OCI-LY1 (cell line): ENCODE results near the gene BCCIP.

Source experiments
- H2AFZ ChIP-seq: fragments of 200-600 bp; sonication (generic), shearing (Covaris generic); 2 replicates; pipeline ENCODE4 v1.6.0; 2014; ENCODE audit warnings: antibody characterized with exemption, mild to moderate bottlenecking, low read length
- H3F3A ChIP-seq: fragments of 200-600 bp; sonication (generic), shearing (Covaris generic); 2 replicates; pipeline ENCODE4 v1.6.0; 2014; ENCODE audit warnings: mild to moderate bottlenecking, antibody characterized with exemption, low read length, moderate library complexity; ENCODE audit not compliant: insufficient read depth
- H3K27ac ChIP-seq: fragments of 200-600 bp; sonication (generic); 2 replicates; pipeline ENCODE4 v1.5.1; 2014; ENCODE audit warnings: low read length, mixed run types, mild to moderate bottlenecking, low read depth; ENCODE audit not compliant: poor library complexity, severe bottlenecking
- H3K27me3 ChIP-seq: fragments of 200-600 bp; sonication (generic); 2 replicates; pipeline ENCODE4 v1.6.0; 2014; ENCODE audit warnings: antibody characterized with exemption, mild to moderate bottlenecking, low read length, moderate library complexity; ENCODE audit not compliant: insufficient read depth
- H3K36me3 ChIP-seq: fragments of 200-600 bp; sonication (generic); 2 replicates; pipeline ENCODE4 v1.6.1; 2014; ENCODE audit warnings: mild to moderate bottlenecking, antibody characterized with exemption, low read length, moderate library complexity, mixed read lengths; ENCODE audit not compliant: insufficient read depth
- H3K4me1 ChIP-seq: fragments of 200-600 bp; sonication (generic); 2 replicates; pipeline ENCODE4 v1.5.1; 2014; ENCODE audit warnings: mild to moderate bottlenecking, low read length, moderate library complexity; ENCODE audit not compliant: insufficient read depth, severe bottlenecking
- H3K4me2 ChIP-seq: fragments of 200-600 bp; sonication (generic), shearing (Covaris generic); 2 replicates; pipeline ENCODE4 v1.6.1; 2014; ENCODE audit warnings: low read length
- H3K4me3 ChIP-seq: fragments of 200-600 bp; sonication (generic); 2 replicates; pipeline ENCODE4 v1.5.1; 2014; ENCODE audit warnings: low read length, low read depth, mild to moderate bottlenecking, mixed read lengths; ENCODE audit not compliant: poor library complexity, severe bottlenecking
- H3K79me2 ChIP-seq: fragments of 200-600 bp; shearing (Covaris generic); 2 replicates; pipeline ENCODE4 v1.6.1; 2016; ENCODE audit warnings: mixed run types, low read length, mixed read lengths; ENCODE audit not compliant: insufficient read depth
- H3K9ac ChIP-seq: fragments of 200-600 bp; sonication (generic), shearing (Covaris generic); 2 replicates; pipeline ENCODE4 v1.6.1; 2014; ENCODE audit warnings: mild to moderate bottlenecking, low read length, mixed read lengths
- H3K9me2 ChIP-seq: fragments of 200-600 bp; sonication (generic), shearing (Covaris generic); 2 replicates; pipeline ENCODE4 v1.6.1; 2014; ENCODE audit warnings: low read depth, mild to moderate bottlenecking, low read length, mixed read lengths
- H3K9me3 ChIP-seq: fragments of 200-600 bp; shearing (Covaris generic); 2 replicates; pipeline ENCODE4 v1.6.1; 2014; ENCODE audit warnings: low read length, mixed read lengths
- H4K20me1 ChIP-seq: fragments of 200-600 bp; sonication (generic), shearing (Covaris generic); 2 replicates; pipeline ENCODE4 v1.6.0; 2016; ENCODE audit warnings: mild to moderate bottlenecking, low read length; ENCODE audit not compliant: insufficient read depth
- CTCF ChIP-seq: fragments of 200-600 bp; sonication (generic), shearing (Covaris generic); IDR thresholded peaks from 2 replicates; pipeline ENCODE4 v1.5.1; 2017; ENCODE audit warnings: mild to moderate bottlenecking, antibody characterized with exemption, low read length, moderate library complexity, mixed read lengths
- EZH2 ChIP-seq: fragments of 200-600 bp; sonication (generic), shearing (Covaris generic); IDR thresholded peaks from 2 replicates; pipeline ENCODE4 v1.8.0; 2017; ENCODE audit warnings: borderline replicate concordance, mixed run types, mild to moderate bottlenecking, antibody characterized with exemption, low read length, moderate library complexity, mixed read lengths

The BCCIP gene

GRCh38 chr10:125878957-125879835 lies 55.9 kb downstream of the BCCIP start:
- Histone ChIP-seq H3K4me3 (no peak overlapping the region), H2AFZ (no peak overlapping the region), H3K4me1 (no peaks in the 10 kb centered on the region), H3K27me3 (no peaks in the 10 kb centered on the region; the same call in 1 of the 2 replicates), H3K9me2 (no peaks in the 10 kb centered on the region; the same call in 1 of the 2 replicates), H3K9ac (no peak overlapping the region), H3K9me3 (peaks cover 3% of the 10 kb centered on the region; the same call in 1 of the 2 replicates), H3K4me2 (no peak overlapping the region), H3K79me2 (no peaks in the 10 kb centered on the region), H4K20me1 (no peaks in the 10 kb centered on the region), H3K36me3 (no peaks in the 10 kb centered on the region), H3F3A (no peaks in the 10 kb centered on the region), H3K27ac (no peak overlapping the region)
- no peak for TF ChIP-seq CTCF
- no peak for TF ChIP-seq EZH2

- H3K4me3 ChIP-seq = no peak overlapping the region
- TF ChIP-seq EZH2 (no peak), CTCF (no peak)
- H3K9me2 ChIP-seq = no peaks in the 10 kb centered on the region; the same call in 1 of the 2 replicates
- peaks cover 3% of the 10 kb centered on the region; the same call in 1 of the 2 replicates for H3K9me3 ChIP-seq
- H3K4me2 ChIP-seq = no peak overlapping the region
- H3K79me2 ChIP-seq = no peaks in the 10 kb centered on the region
- no peaks in the 10 kb centered on the region for H3F3A ChIP-seq
- no peaks in the 10 kb centered on the region for H3K4me1 ChIP-seq
- no peaks in the 10 kb centered on the region; the same call in 1 of the 2 replicates for H3K27me3 ChIP-seq
- no peaks in the 10 kb centered on the region for H3K36me3 ChIP-seq
- no peak overlapping the region for H3K27ac ChIP-seq
- H2AFZ ChIP-seq = no peak overlapping the region
- H3K9ac ChIP-seq = no peak overlapping the region
- H4K20me1 ChIP-seq = no peaks in the 10 kb centered on the region
These were observed 57.4 kb downstream of the BCCIP start for GRCh38 chr10:125880719-125881118.

- H3F3A ChIP-seq = no peaks in the 10 kb centered on the region
- no peaks in the 10 kb centered on the region for H3K79me2 ChIP-seq
These were observed 57.8 kb downstream of the BCCIP start, which contains the start of gene DHX32 for GRCh38 chr10:125881192-125881591. Gene DHX32 (minus strand): TSS chr10:125881292. CDS start chr10:125880824, 468 bp downstream.

More at GRCh38 chr10:125881192-125881591, 57.8 kb downstream of the BCCIP start, which contains the start of gene DHX32:
- Histone ChIP-seq H3K27me3 (no peaks in the 10 kb centered on the region; the same call in 1 of the 2 replicates), H2AFZ (no peak within 1 kb of the TSS), H3K4me3 (no peak within 1 kb of the TSS), H3K9me2 (no peaks in the 10 kb centered on the region; the same call in 1 of the 2 replicates), H3K27ac (no peak within 1 kb of the TSS), H3K9me3 (peaks cover under 1% of the 10 kb centered on the region; the same call in 1 of the 2 replicates), H3K36me3 (no peaks in the 10 kb centered on the region), H3K4me1 (no peaks in the 10 kb centered on the region), H3K4me2 (no peak within 1 kb of the TSS), H4K20me1 (no peaks in the 10 kb centered on the region), H3K9ac (no peak within 1 kb of the TSS)
- TF ChIP-seq CTCF (no peak), EZH2 (no peak)
